Liver (tissue), 9 donors: ENCODE results near the gene MYO15A. TPM values are rescaled to one million over a fixed set of nuclear protein-coding genes. Genes with fewer than 3 reads are reported as not detected.
A peak's percentile ranks its signal among the peaks of the same experiment; 100 is the strongest.

Experiments used
- DNase-seq: peaks from one replicate; pipeline ENCODE4 v3.0.0-alpha.2; 2017; ENCODE audit warnings: low spot score
- H3K27ac ChIP-seq, 2 donors: one replicate each; pipeline ENCODE4 v1.7.0; 2013; ENCODE audit warnings: inconsistent platforms in 2 of 2, low read length in 2 of 2, control low read depth in 1 of 2, low read depth in 1 of 2, mild to moderate bottlenecking in 1 of 2
- H3K27me3 ChIP-seq, 4 donors: one replicate each; pipeline versions ENCODE4 v1.6.1 to v1.7.0; 2013; ENCODE audit warnings: low read length in 3 of 4, inconsistent platforms in 1 of 4, mild to moderate bottlenecking in 1 of 4, moderate library complexity in 1 of 4; ENCODE audit not compliant: control insufficient read depth in 4 of 4, insufficient read depth in 4 of 4
- H3K36me3 ChIP-seq, 4 donors: one replicate each; pipeline versions ENCODE4 v1.6.1 to v1.7.0; 2013; ENCODE audit warnings: low read length in 3 of 4, mild to moderate bottlenecking in 3 of 4, low read depth in 1 of 4, moderate library complexity in 1 of 4; ENCODE audit not compliant: control insufficient read depth in 4 of 4, insufficient read depth in 3 of 4
- H3K4me1 ChIP-seq, 4 donors: one replicate each; pipeline versions ENCODE4 v1.6.1 to v1.7.0; 2013; ENCODE audit warnings: low read length in 3 of 4, mild to moderate bottlenecking in 3 of 4, moderate library complexity in 1 of 4; ENCODE audit not compliant: control insufficient read depth in 4 of 4, insufficient read depth in 4 of 4
- H3K4me3 ChIP-seq, 3 donors: one replicate each; pipeline versions ENCODE4 v1.6.1 to v1.7.0; 2013; ENCODE audit warnings: low read length in 3 of 3, control low read depth in 1 of 3, low read depth in 1 of 3, mild to moderate bottlenecking in 1 of 3
- H3K9ac ChIP-seq, 2 donors: one replicate each; pipeline ENCODE4 v1.7.0; 2013; ENCODE audit warnings: low read length in 2 of 2, mild to moderate bottlenecking in 2 of 2, moderate library complexity in 2 of 2, control low read depth in 1 of 2, low read depth in 1 of 2
- H3K9me3 ChIP-seq, 4 donors: one replicate each; pipeline versions ENCODE4 v1.6.1 to v1.7.0; 2013; ENCODE audit warnings: low read length in 3 of 4; ENCODE audit not compliant: control insufficient read depth in 4 of 4
- ATF3 ChIP-seq: IDR thresholded peaks from 2 replicates; pipeline ENCODE4 v1.6.1; 2016; ENCODE audit warnings: antibody characterized with exemption
- EGR1 ChIP-seq, 2 donors: IDR thresholded peaks; 2 replicates each; pipeline ENCODE4 v1.6.1; 2016 to 2018; ENCODE audit warnings: antibody characterized with exemption in 2 of 2, low read depth in 2 of 2
- FOXA1 ChIP-seq: IDR thresholded peaks from 2 replicates; pipeline ENCODE4 v1.6.1; 2016; ENCODE audit warnings: antibody characterized with exemption
- FOXA2 ChIP-seq: IDR thresholded peaks from 2 replicates; pipeline ENCODE4 v1.6.1; 2016; ENCODE audit warnings: antibody characterized with exemption
- GABPA ChIP-seq, 2 donors: IDR thresholded peaks in 1 of 2; conservative IDR thresholded peaks in 1 of 2; 2 replicates each; pipeline ENCODE4 v1.6.1; 2016; ENCODE audit warnings: antibody characterized with exemption in 2 of 2, mild to moderate bottlenecking in 1 of 2, moderate library complexity in 1 of 2
- HNF4A ChIP-seq, 2 donors: conservative IDR thresholded peaks; 2 replicates each; pipeline ENCODE4 v1.6.1; 2016; ENCODE audit warnings: antibody characterized with exemption in 2 of 2, mild to moderate bottlenecking in 2 of 2
- HNF4G ChIP-seq: IDR thresholded peaks from 2 replicates; pipeline ENCODE4 v1.6.1; 2016; ENCODE audit warnings: antibody characterized with exemption
- JUND ChIP-seq, 2 donors: IDR thresholded peaks; 2 replicates each; pipeline ENCODE4 v1.6.1; 2016; ENCODE audit warnings: antibody characterized with exemption in 2 of 2
- MAX ChIP-seq: IDR thresholded peaks from 2 replicates; pipeline ENCODE4 v1.6.1; 2016; ENCODE audit warnings: antibody characterized with exemption
- NR2F2 ChIP-seq: IDR thresholded peaks from 2 replicates; pipeline ENCODE4 v1.6.1; 2016; ENCODE audit warnings: antibody characterized with exemption
- RAD21 ChIP-seq, 2 donors: IDR thresholded peaks; 2 replicates each; pipeline ENCODE4 v1.6.1; 2016; ENCODE audit warnings: antibody characterized with exemption in 2 of 2, mild to moderate bottlenecking in 2 of 2
- REST ChIP-seq: IDR thresholded peaks from 2 replicates; pipeline ENCODE4 v1.6.1; 2016; ENCODE audit warnings: antibody characterized with exemption, mild to moderate bottlenecking
- RXRA ChIP-seq, 2 donors: IDR thresholded peaks; 2 replicates each; pipeline ENCODE4 v1.6.1; 2017 to 2018; ENCODE audit warnings: antibody characterized with exemption in 2 of 2, mild to moderate bottlenecking in 1 of 2
- SP1 ChIP-seq: IDR thresholded peaks from 2 replicates; pipeline ENCODE4 v1.6.1; 2018; ENCODE audit warnings: antibody characterized with exemption, mild to moderate bottlenecking
- TAF1 ChIP-seq: conservative IDR thresholded peaks from 2 replicates; pipeline ENCODE4 v1.6.1; 2016; ENCODE audit warnings: antibody characterized with exemption, mild to moderate bottlenecking
- YY1 ChIP-seq: IDR thresholded peaks from 2 replicates; pipeline ENCODE4 v1.6.1; 2016; ENCODE audit warnings: antibody characterized with exemption, mild to moderate bottlenecking
- ZBTB33 ChIP-seq: IDR thresholded peaks from 2 replicates; pipeline ENCODE4 v1.6.1; 2016; ENCODE audit warnings: antibody characterized with exemption
- WGBS: extraction: QIAGEN DNeasy Blood & Tissue Kit; methylation state at CpG from one replicate; pipeline ENCODE4 v1.1.7; 2013; 5-methylcytosine and 5-hydroxymethylcytosine counted together
- polyA plus RNA-seq, 2 donors: library from polyadenylated mRNA; stranded (reverse) in 1 of 2; unstranded in 1 of 2; fragments of 200-250 nt in 1 of 2; fragments of >200 nt in 1 of 2; fragmentation: Nextera tagmentation in 1 of 2; extraction: Ambion mirVana in 1 of 2; gene quantifications; one replicate each; pipeline versions ENCODE4 v1.2.1 to v1.2.3, GENCODE V29; 2013 to 2015
- total RNA-seq, 2 donors: library from RNA; depleted of rRNA; stranded (reverse); fragments of >200 nt; gene quantifications; one replicate each; pipeline ENCODE4 v1.2.3, GENCODE V29; 2014
- donor health status: healthy.
- donor health status: healthy.
- donor health status: healthy.
- donor health status: healthy.
- donor health status: healthy.

MYO15A gene
- total and polyA plus RNA-seq, 4 donors = 0.15 to 2.9 (median 0.97) TPM

GRCh38 chr17:18115517-18115916, 7.0 kb downstream of the MYO15A start:
- no peak for DNase-seq
- WGBS = 30% methylated on average over 7 of the region's 7 CpGs
- peak overlapping the region; percentile 83 to 94 for H3K27ac ChIP-seq
- H3K36me3 ChIP-seq = peaks cover 0 to 4% (median 0%) of the 10 kb centered on the region in 4 donors
- peak overlapping the region in 1 of 2 donors; percentile 24 for H3K9ac ChIP-seq
- no peak overlapping the region for H3K4me3 ChIP-seq
- no peaks in the 10 kb centered on the region for H3K27me3 ChIP-seq
- peaks cover 10 to 69% (median 44%) of the 10 kb centered on the region in 4 donors for H3K4me1 ChIP-seq
- no peaks in the 10 kb centered on the region for H3K9me3 ChIP-seq
- TF ChIP-seq RXRA (IDR thresholded peaks at IDR 0.05) (peak; percentile 95), GABPA (IDR thresholded peaks at IDR 0.05 in 1 of 2, conservative IDR thresholded peaks at IDR 0.05 in 1 of 2) (no peak), ZBTB33 (no peak), HNF4A (conservative IDR thresholded peaks at IDR 0.05) (peak; percentile 92 to 94), FOXA2 (peak; percentile 6), EGR1 (IDR thresholded peaks at IDR 0.05; ENCODE audit: low read depth in 2 of 2) (peak in 1 of 2 donors; percentile 65), SP1 (peak; percentile 88), YY1 (peak; percentile 67), MAX (peak; percentile 96), HNF4G (peak; percentile 73), REST (peak; percentile 52), FOXA1 (no peak), RAD21 (IDR thresholded peaks at IDR 0.05) (peak in 1 of 2 donors; percentile 50), NR2F2 (peak; percentile 82), ATF3 (no peak), JUND (IDR thresholded peaks at IDR 0.05) (peak in 1 of 2 donors; percentile 70)

GRCh38 chr17:18116078-18116477, 7.5 kb downstream of the MYO15A start:
- Histone ChIP-seq H3K4me1 (peaks cover 10 to 63% (median 41%) of the 10 kb centered on the region in 4 donors), H3K9me3 (no peaks in the 10 kb centered on the region), H3K27me3 (no peaks in the 10 kb centered on the region), H3K4me3 (peak overlapping the region; percentile 12 to 71 (median 49)), H3K9ac (peak overlapping the region; percentile 24 to 80), H3K27ac (peak overlapping the region; percentile 83 to 94), H3K36me3 (no peaks in the 10 kb centered on the region)
- 43% methylated on average over 5 of the region's 5 CpGs for WGBS
- no peak for DNase-seq
- no peak for TF ChIP-seq HNF4G
- TF ChIP-seq REST = no peak
- TF ChIP-seq TAF1 = no peak
- no peak for TF ChIP-seq NR2F2
- TF ChIP-seq FOXA1 = no peak
- no peak for TF ChIP-seq MAX
- TF ChIP-seq GABPA (IDR thresholded peaks at IDR 0.05 in 1 of 2, conservative IDR thresholded peaks at IDR 0.05 in 1 of 2) = no peak
- no peak for TF ChIP-seq JUND (IDR thresholded peaks at IDR 0.05)
- no peak for TF ChIP-seq RXRA (IDR thresholded peaks at IDR 0.05)
- no peak for TF ChIP-seq EGR1 (IDR thresholded peaks at IDR 0.05; ENCODE audit: low read depth in 2 of 2)
- TF ChIP-seq HNF4A (conservative IDR thresholded peaks at IDR 0.05) = no peak
- no peak for TF ChIP-seq FOXA2
- no peak for TF ChIP-seq YY1
- TF ChIP-seq ZBTB33 = no peak
